ENCODE results near the gene LTBR.

The LTBR gene

GRCh38 chr12:6341417-6342139, 42.4 kb upstream of the LTBR start, which contains the start of gene TNFRSF1A (continued):
- TF ChIP-seq, protein P1, sequence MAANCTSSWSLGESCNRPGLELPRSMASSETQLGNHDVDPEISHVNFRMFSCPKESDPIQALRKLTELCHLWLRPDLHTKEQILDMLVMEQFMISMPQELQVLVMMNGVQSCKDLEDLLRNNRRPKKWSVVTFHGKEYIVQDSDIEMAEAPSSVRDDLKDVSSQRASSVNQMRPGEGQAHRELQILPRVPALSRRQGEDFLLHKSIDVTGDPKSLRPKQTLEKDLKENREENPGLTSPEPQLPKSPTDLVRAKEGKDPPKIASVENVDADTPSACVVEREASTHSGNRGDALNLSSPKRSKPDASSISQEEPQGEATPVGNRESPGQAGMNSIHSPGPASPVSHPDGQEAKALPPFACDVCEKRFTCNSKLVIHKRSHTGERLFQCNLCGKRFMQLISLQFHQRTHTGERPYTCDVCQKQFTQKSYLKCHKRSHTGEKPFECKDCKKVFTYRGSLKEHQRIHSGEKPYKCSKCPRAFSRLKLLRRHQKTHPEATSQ (tag by site-specific recombination; IDR thresholded peaks at IDR 0.05) = peak; percentile 53; the same call in 1 of the 2 replicates
- TF ChIP-seq MEIS1 (CRISPR knock-in tag; IDR thresholded peaks at IDR 0.05; ENCODE audit: borderline replicate concordance) (no peak), ZNF621 (tag by site-specific recombination; IDR thresholded peaks at IDR 0.05) (no peak), KLF1 (tag by site-specific recombination; IDR thresholded peaks at IDR 0.05) (peak; percentile 80), RBAK (tag by site-specific recombination; IDR thresholded peaks at IDR 0.05) (no peak), ZNF658 (tag by site-specific recombination; IDR thresholded peaks at IDR 0.05) (no peak), EGR2 (tag by site-specific recombination; IDR thresholded peaks at IDR 0.05; ENCODE audit: low read depth) (peak; percentile 98), ZNF529 (tag by site-specific recombination; IDR thresholded peaks at IDR 0.05; ENCODE audit: insufficient replicate concordance) (no peak), ZNF610 (tag by site-specific recombination; IDR thresholded peaks at IDR 0.05; ENCODE audit: borderline replicate concordance) (0 out of 2 replicates have a peak, but pooled peaks have one; percentile 34), SETDB1 (IDR thresholded peaks at IDR 0.05; ENCODE audit: insufficient read length, low read length) (no peak), ZSCAN18 (tag by site-specific recombination; IDR thresholded peaks at IDR 0.05) (no peak), ZNF510 (tag by site-specific recombination; IDR thresholded peaks at IDR 0.05; ENCODE audit: insufficient replicate concordance) (no peak), ZNF692 (tag by site-specific recombination; IDR thresholded peaks at IDR 0.05) (peak; percentile 26; the same call in 1 of the 2 replicates), ELK4 (IDR thresholded peaks at IDR 0.05; ENCODE audit: borderline replicate concordance, low read depth, low read length) (no peak), ZNF335 (tag by site-specific recombination; conservative IDR thresholded peaks at IDR 0.05) (peak; percentile 97), ZNF707 (tag by site-specific recombination; IDR thresholded peaks at IDR 0.05) (no peak), ZNF362 (tag by site-specific recombination; IDR thresholded peaks at IDR 0.05) (no peak), ZNF629 (tag by site-specific recombination; IDR thresholded peaks at IDR 0.05) (no peak), ZNF23 (tag by site-specific recombination; IDR thresholded peaks at IDR 0.05; ENCODE audit: borderline replicate concordance) (no peak), ZBTB8A (tag by site-specific recombination; IDR thresholded peaks at IDR 0.05) (peak; percentile 38; the same call in 1 of the 2 replicates), ZNF239 (tag by site-specific recombination; IDR thresholded peaks at IDR 0.05) (no peak), ZBTB44 (tag by site-specific recombination; IDR thresholded peaks at IDR 0.05) (no peak), ZNF514 (tag by site-specific recombination; IDR thresholded peaks at IDR 0.05) (no peak)
- TF ChIP-seq, protein P2, sequence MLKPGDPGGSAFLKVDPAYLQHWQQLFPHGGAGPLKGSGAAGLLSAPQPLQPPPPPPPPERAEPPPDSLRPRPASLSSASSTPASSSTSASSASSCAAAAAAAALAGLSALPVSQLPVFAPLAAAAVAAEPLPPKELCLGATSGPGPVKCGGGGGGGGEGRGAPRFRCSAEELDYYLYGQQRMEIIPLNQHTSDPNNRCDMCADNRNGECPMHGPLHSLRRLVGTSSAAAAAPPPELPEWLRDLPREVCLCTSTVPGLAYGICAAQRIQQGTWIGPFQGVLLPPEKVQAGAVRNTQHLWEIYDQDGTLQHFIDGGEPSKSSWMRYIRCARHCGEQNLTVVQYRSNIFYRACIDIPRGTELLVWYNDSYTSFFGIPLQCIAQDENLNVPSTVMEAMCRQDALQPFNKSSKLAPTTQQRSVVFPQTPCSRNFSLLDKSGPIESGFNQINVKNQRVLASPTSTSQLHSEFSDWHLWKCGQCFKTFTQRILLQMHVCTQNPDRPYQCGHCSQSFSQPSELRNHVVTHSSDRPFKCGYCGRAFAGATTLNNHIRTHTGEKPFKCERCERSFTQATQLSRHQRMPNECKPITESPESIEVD (tag by site-specific recombination; IDR thresholded peaks at IDR 0.05) = no peak
- TF ChIP-seq, protein P3, sequence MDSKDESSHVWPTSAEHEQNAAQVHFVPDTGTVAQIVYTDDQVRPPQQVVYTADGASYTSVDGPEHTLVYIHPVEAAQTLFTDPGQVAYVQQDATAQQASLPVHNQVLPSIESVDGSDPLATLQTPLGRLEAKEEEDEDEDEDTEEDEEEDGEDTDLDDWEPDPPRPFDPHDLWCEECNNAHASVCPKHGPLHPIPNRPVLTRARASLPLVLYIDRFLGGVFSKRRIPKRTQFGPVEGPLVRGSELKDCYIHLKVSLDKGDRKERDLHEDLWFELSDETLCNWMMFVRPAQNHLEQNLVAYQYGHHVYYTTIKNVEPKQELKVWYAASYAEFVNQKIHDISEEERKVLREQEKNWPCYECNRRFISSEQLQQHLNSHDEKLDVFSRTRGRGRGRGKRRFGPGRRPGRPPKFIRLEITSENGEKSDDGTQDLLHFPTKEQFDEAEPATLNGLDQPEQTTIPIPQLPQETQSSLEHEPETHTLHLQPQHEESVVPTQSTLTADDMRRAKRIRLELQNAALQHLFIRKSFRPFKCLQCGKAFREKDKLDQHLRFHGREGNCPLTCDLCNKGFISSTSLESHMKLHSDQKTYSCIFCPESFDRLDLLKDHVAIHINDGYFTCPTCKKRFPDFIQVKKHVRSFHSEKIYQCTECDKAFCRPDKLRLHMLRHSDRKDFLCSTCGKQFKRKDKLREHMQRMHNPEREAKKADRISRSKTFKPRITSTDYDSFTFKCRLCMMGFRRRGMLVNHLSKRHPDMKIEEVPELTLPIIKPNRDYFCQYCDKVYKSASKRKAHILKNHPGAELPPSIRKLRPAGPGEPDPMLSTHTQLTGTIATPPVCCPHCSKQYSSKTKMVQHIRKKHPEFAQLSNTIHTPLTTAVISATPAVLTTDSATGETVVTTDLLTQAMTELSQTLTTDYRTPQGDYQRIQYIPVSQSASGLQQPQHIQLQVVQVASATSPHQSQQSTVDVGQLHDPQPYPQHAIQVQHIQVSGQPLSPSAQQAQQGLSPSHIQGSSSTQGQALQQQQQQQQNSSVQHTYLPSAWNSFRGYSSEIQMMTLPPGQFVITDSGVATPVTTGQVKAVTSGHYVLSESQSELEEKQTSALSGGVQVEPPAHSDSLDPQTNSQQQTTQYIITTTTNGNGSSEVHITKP (tag by site-specific recombination; IDR thresholded peaks at IDR 0.05) = no peak
